H9 (cell line): ENCODE results near the gene USP12. TPM values are rescaled to one million over a fixed set of nuclear protein-coding genes. Genes with fewer than 3 reads are reported as not detected.
A peak's percentile ranks its signal among the peaks of the same experiment; 100 is the strongest.

Experiments
- DNase-seq: peaks from one replicate; pipeline ENCODE4 v3.0.0-alpha.2; 2017
- H2AFZ ChIP-seq: one replicate; pipeline ENCODE4 v1.6.1; 2013; ENCODE audit warnings: mild to moderate bottlenecking, low read length, control low read depth, moderate library complexity
- H2AK5ac ChIP-seq: 2 replicates; pipeline ENCODE4 v1.6.1; 2013; ENCODE audit warnings: low read length, control low read depth, mixed read lengths; ENCODE audit not compliant: insufficient read length
- H2BK120ac ChIP-seq: one replicate; pipeline ENCODE4 v1.6.1; 2013; ENCODE audit warnings: low read depth, mild to moderate bottlenecking, low read length, control low read depth, inconsistent platforms; ENCODE audit not compliant: poor library complexity, severe bottlenecking
- H2BK12ac ChIP-seq: 2 replicates; pipeline ENCODE4 v1.6.1; 2013; ENCODE audit warnings: low read length, control low read depth, mixed read lengths, low read depth; ENCODE audit not compliant: insufficient read length
- H2BK15ac ChIP-seq: 2 replicates; pipeline ENCODE4 v1.6.1; 2013; ENCODE audit warnings: low read depth, low read length, control low read depth
- H2BK20ac ChIP-seq: one replicate; pipeline ENCODE4 v1.6.1; 2013; ENCODE audit warnings: low read depth, mild to moderate bottlenecking, low read length, control low read depth, inconsistent platforms; ENCODE audit not compliant: poor library complexity, severe bottlenecking
- H2BK5ac ChIP-seq: 2 replicates; pipeline ENCODE4 v1.6.1; 2013; ENCODE audit warnings: low read length, control low read depth, mixed read lengths; ENCODE audit not compliant: insufficient read length
- H3K14ac ChIP-seq: 2 replicates; pipeline ENCODE4 v1.6.1; 2013; ENCODE audit warnings: low read length, control low read depth; ENCODE audit not compliant: insufficient read depth
- H3K18ac ChIP-seq: 2 replicates; pipeline ENCODE4 v1.6.1; 2013; ENCODE audit warnings: low read depth, mild to moderate bottlenecking, mixed read lengths, low read length, control low read depth; ENCODE audit not compliant: insufficient read length
- H3K23ac ChIP-seq: 2 replicates; pipeline ENCODE4 v1.6.1; 2013; ENCODE audit warnings: low read length, control low read depth, mixed read lengths, low read depth; ENCODE audit not compliant: insufficient read length
- H3K23me2 ChIP-seq: 2 replicates; pipeline ENCODE4 v1.6.1; 2013; ENCODE audit warnings: low read depth, mild to moderate bottlenecking, mixed read lengths, low read length, control low read depth; ENCODE audit not compliant: insufficient read length, poor library complexity, severe bottlenecking
- H3K27ac ChIP-seq: 2 replicates; pipeline ENCODE4 v1.5.1; 2013; ENCODE audit warnings: low read length, control low read depth, mixed read lengths, low read depth; ENCODE audit not compliant: insufficient read length
- H3K27me3 ChIP-seq: 2 replicates; pipeline ENCODE4 v1.6.1; 2013; ENCODE audit warnings: low read length, control low read depth, inconsistent platforms; ENCODE audit not compliant: insufficient read depth
- H3K4ac ChIP-seq: 2 replicates; pipeline ENCODE4 v1.6.1; 2013; ENCODE audit warnings: low read depth, mild to moderate bottlenecking, control low read depth, inconsistent platforms, low read length, moderate library complexity
- H3K4me1 ChIP-seq: 2 replicates; pipeline ENCODE4 v1.6.1; 2013; ENCODE audit warnings: low read length, control low read depth, inconsistent platforms; ENCODE audit not compliant: insufficient read depth
- H3K4me2 ChIP-seq: 2 replicates; pipeline ENCODE4 v1.6.1; 2013; ENCODE audit warnings: low read length, control low read depth, mixed read lengths; ENCODE audit not compliant: insufficient read length, insufficient read depth
- H3K56ac ChIP-seq: 2 replicates; pipeline ENCODE4 v1.6.1; 2013; ENCODE audit warnings: low read depth, mild to moderate bottlenecking, mixed read lengths, low read length, control low read depth; ENCODE audit not compliant: insufficient read length
- H3K79me1 ChIP-seq: 2 replicates; pipeline ENCODE4 v1.6.1; 2013; ENCODE audit warnings: low read depth, mild to moderate bottlenecking, moderate library complexity, low read length, control low read depth, inconsistent platforms; ENCODE audit not compliant: insufficient read depth, poor library complexity, severe bottlenecking
- H3K79me2 ChIP-seq: 2 replicates; pipeline ENCODE4 v1.6.1; 2013; ENCODE audit warnings: low read length, control low read depth, inconsistent platforms; ENCODE audit not compliant: insufficient read depth
- H3K9ac ChIP-seq: 2 replicates; pipeline ENCODE4 v1.6.1; 2013; ENCODE audit warnings: low read length, control low read depth, mixed read lengths; ENCODE audit not compliant: insufficient read length; ENCODE audit errors: extremely low read depth
- H3K9me3 ChIP-seq: one replicate; pipeline ENCODE4 v1.6.1; 2013; ENCODE audit warnings: low read depth, low read length, inconsistent platforms; ENCODE audit not compliant: control insufficient read depth
- H3T11ph ChIP-seq: one replicate; pipeline ENCODE4 v1.6.1; 2013; ENCODE audit warnings: mild to moderate bottlenecking, low read length, control low read depth, inconsistent platforms
- H4K20me1 ChIP-seq: one replicate; pipeline ENCODE4 v1.6.1; 2013; ENCODE audit not compliant: control insufficient read depth, insufficient read length, insufficient read depth
- H4K5ac ChIP-seq: 2 replicates; pipeline ENCODE4 v1.6.1; 2013; ENCODE audit warnings: low read depth, mild to moderate bottlenecking, mixed read lengths, low read length, control low read depth; ENCODE audit not compliant: insufficient read length
- H4K8ac ChIP-seq: replicated peaks from 2 replicates; pipeline ENCODE4 v1.6.1; 2013; ENCODE audit warnings: low read length, control low read depth, mixed read lengths, low read depth; ENCODE audit not compliant: insufficient read length
- H4K91ac ChIP-seq: 2 replicates; pipeline ENCODE4 v1.6.1; 2013; ENCODE audit warnings: low read depth, mild to moderate bottlenecking, moderate library complexity, mixed read lengths, low read length, control low read depth; ENCODE audit not compliant: insufficient read length
- H3K27ac Mint-ChIP-seq, 3 experiments: 2 replicates in 2 of 3; 3 replicates in 1 of 3; pipeline ENCODE4 v1.8.0; 2020 to 2021; ENCODE audit warnings: mixed read lengths in 3 of 3, mild to moderate bottlenecking in 1 of 3, moderate library complexity in 1 of 3
- H3K27me3 Mint-ChIP-seq: 2 replicates; pipeline ENCODE4 v1.8.0; 2021; ENCODE audit warnings: low read depth, mild to moderate bottlenecking, moderate library complexity, mixed read lengths
- H3K36me3 Mint-ChIP-seq, 3 experiments: 2 replicates in 2 of 3; 3 replicates in 1 of 3; pipeline ENCODE4 v1.8.0; 2020 to 2021; ENCODE audit warnings: low read depth in 3 of 3, mixed read lengths in 3 of 3; ENCODE audit not compliant: insufficient read depth in 1 of 3
- H3K4me1 Mint-ChIP-seq, 2 experiments: 2 replicates each; pipeline ENCODE4 v1.8.0; 2020; ENCODE audit warnings: mixed read lengths in 2 of 2
- H3K4me3 Mint-ChIP-seq, 2 experiments: 2 replicates in 1 of 2; 3 replicates in 1 of 2; pipeline ENCODE4 v1.8.0; 2020 to 2021; ENCODE audit warnings: mild to moderate bottlenecking in 2 of 2, mixed read lengths in 2 of 2, moderate library complexity in 1 of 2
- H3K9me3 Mint-ChIP-seq, 2 experiments: 2 replicates in 1 of 2; 3 replicates in 1 of 2; pipeline ENCODE4 v1.8.0; 2020; ENCODE audit warnings: mild to moderate bottlenecking in 2 of 2, mixed read lengths in 2 of 2, moderate library complexity in 1 of 2
- CTCF ChIP-seq: fragments of 200-600 bp; sonication (generic); conservative IDR thresholded peaks from 3 replicates; pipeline ENCODE4 v1.8.0; 2021; ENCODE audit warnings: antibody characterized with exemption, mild to moderate bottlenecking
- WGBS: extraction: QIAGEN DNeasy Blood & Tissue Kit; methylation state at CpG from one replicate; pipeline ENCODE4 v1.1.7; 2013; ENCODE audit warnings: missing lambda C conversion rate, low lambda C conversion rate, mixed read lengths; ENCODE audit not compliant: insufficient read length; ENCODE audit errors: extremely low coverage; 5-methylcytosine and 5-hydroxymethylcytosine counted together
- total RNA-seq: library from RNA; stranded (reverse); gene quantifications from 2 replicates; pipeline ENCODE4 v1.2.1, GENCODE V29; 2021

USP12 gene
- total RNA-seq, 1 experiment from 2014 or later: 24.8 TPM

- Mint-ChIP-seq H3K36me3 (no peaks in the 10 kb centered on the region), H3K4me1 (peaks cover 29 to 32% of the 10 kb centered on the region in 2 experiments), H3K9me3 (no peaks in the 10 kb centered on the region; a peak in 1 of 5 replicates), H3K4me3 (peak overlapping the region; percentile 73 to 84), H3K27ac (no peak overlapping the region; a peak in 1 of 7 replicates), H3K27me3 (peaks cover 1% of the 10 kb centered on the region; the same call in 1 of the 2 replicates)
- H2BK5ac ChIP-seq: no peak overlapping the region
- no peak overlapping the region for H2BK120ac ChIP-seq
- no peak for DNase-seq
- peaks cover 22% of the 10 kb centered on the region; the same call in 1 of the 2 replicates for H3K79me2 ChIP-seq
- no peak overlapping the region for H2BK12ac ChIP-seq
- peak overlapping the region; percentile 63 for H3K4me2 ChIP-seq
- peak overlapping the region; percentile 12 for H3K9ac ChIP-seq
- no peak overlapping the region for H3K23ac ChIP-seq
- no peak overlapping the region for H2AK5ac ChIP-seq
- no peak overlapping the region for H4K8ac ChIP-seq
- no peak overlapping the region for H3K4ac ChIP-seq
- H4K5ac ChIP-seq: no peak overlapping the region
- H2AFZ ChIP-seq: no peak overlapping the region
- H3K18ac ChIP-seq: no peak overlapping the region
- H4K20me1 ChIP-seq: no peaks in the 10 kb centered on the region
- H4K91ac ChIP-seq: no peak overlapping the region
- H3K56ac ChIP-seq: no peak overlapping the region
- TF ChIP-seq CTCF: no peak
- H3T11ph ChIP-seq: no peak overlapping the region
- WGBS: no CpG with 5 or more reads among the region's 3 CpGs
- H2BK15ac ChIP-seq: no peak overlapping the region
- peaks cover 3% of the 10 kb centered on the region for H3K79me1 ChIP-seq
- no peak overlapping the region for H3K27ac ChIP-seq
- peaks cover 3% of the 10 kb centered on the region; the same call in 1 of the 2 replicates for H3K4me1 ChIP-seq
- H3K9me3 ChIP-seq: no peaks in the 10 kb centered on the region
- H2BK20ac ChIP-seq: no peak overlapping the region
- peaks cover 5% of the 10 kb centered on the region for H3K23me2 ChIP-seq
- no peaks in the 10 kb centered on the region for H3K27me3 ChIP-seq
- H3K14ac ChIP-seq: no peak overlapping the region
Observed at GRCh38 chr13:27172495-27172842, 858 bp upstream of the USP12 start.
